AG04449 (cell line): ENCODE data around the gene ATG16L2.

ENCODE experiments used
- CTCF ChIA-PET: fragments of 350-600 bp; formaldehyde crosslinking; extraction: SDS; loops from one replicate; lab custom pipeline; 2021; ENCODE audit warnings: antibody characterized with exemption; lab: Yijun Ruan, JAX
- POLR2A ChIA-PET: fragments of 400-600, 350-600 bp; formaldehyde crosslinking; extraction: SDS; loops from one replicate; lab custom pipeline; 2020; ENCODE audit warnings: antibody characterized with exemption, inconsistent platforms; lab: Yijun Ruan, JAX
- DNase-seq: peaks from one replicate; pipeline ENCODE4 v3.0.0-alpha.2; 2010; ENCODE audit warnings: low read depth, low spot score
- H3K4me3 ChIP-seq: 2 replicates; pipeline ENCODE4 v1.5.1; 2011; ENCODE audit warnings: low read depth, mild to moderate bottlenecking, control low read depth, low read length
- CTCF ChIP-seq: IDR thresholded peaks from one replicate; pipeline ENCODE4 v1.5.1; 2011; ENCODE audit warnings: mild to moderate bottlenecking, moderate library complexity, low read length, control low read depth, inconsistent platforms; ENCODE audit not compliant: insufficient read depth; ENCODE audit errors: missing control alignments

The ATG16L2 gene

GRCh38 chr11:72774499-72774898 is 39.7 kb upstream of the ATG16L2 start:
- POLR2A ChIA-PET: no interaction called here
- no peak for TF ChIP-seq CTCF
- CTCF ChIA-PET: interaction anchor here (5.9 kb wide), 1 partner anchor 19 kb away, joined by 27 read pairs; the partner anchor contains the start of gene STARD10
- DNase-seq: no peak
- H3K4me3 ChIP-seq: no peak overlapping the region

GRCh38 chr11:72775288-72776110 is 38.7 kb upstream of the ATG16L2 start:
- DNase-seq: no peak
- TF ChIP-seq CTCF: no peak
- POLR2A ChIA-PET: interaction anchor here (0.6 kb wide), 1 partner anchor 34 kb away, joined by 3 read pairs; no protein-coding TSS in a partner anchor
- H3K4me3 ChIP-seq: no peak overlapping the region
- CTCF ChIA-PET: interaction anchor here (0.9 to 5.9 kb wide), 4 partner anchors 8 to 50 kb away, joined by 3 to 27 read pairs (median 6); partner anchors contain the start of gene STARD10

- DNase-seq: no peak
- H3K4me3 ChIP-seq: no peak overlapping the region
- ChIA-PET POLR2A (interaction anchor here (0.6 kb wide), 1 partner anchor 33 kb away, joined by 3 read pairs; no protein-coding TSS in a partner anchor), CTCF (interaction anchor here (0.9 to 2.2 kb wide), 3 partner anchors 9 to 51 kb away, joined by 3 to 10 read pairs (median 3); no protein-coding TSS in a partner anchor)
- TF ChIP-seq CTCF: no peak
These were observed 37.9 kb upstream of the ATG16L2 start for GRCh38 chr11:72776117-72776843.

- no peak for TF ChIP-seq CTCF
- ChIA-PET CTCF (interaction anchor here (1.5 to 2.2 kb wide), 2 partner anchors 15 to 53 kb away, joined by 3 to 10 read pairs; no protein-coding TSS in a partner anchor), POLR2A (no interaction called here)
- H3K4me3 ChIP-seq: no peak overlapping the region
- DNase-seq: no peak
These were observed 37.1 kb upstream of the ATG16L2 start for GRCh38 chr11:72776844-72777754.

- no peak for DNase-seq
- ChIA-PET POLR2A (no interaction called here), CTCF (interaction anchor here (1.5 to 2.2 kb wide), 2 partner anchors 15 to 54 kb away, joined by 3 to 10 read pairs; no protein-coding TSS in a partner anchor)
- H3K4me3 ChIP-seq: no peak overlapping the region
- no peak for TF ChIP-seq CTCF
These were observed 36.4 kb upstream of the ATG16L2 start for GRCh38 chr11:72777755-72778278.
